NCI-H82 (cell line): Measurements from ENCODE around the gene RASGRP1.
A peak's percentile ranks its signal among the peaks of the same experiment; 100 is the strongest.
"Not testable (repeated sequence)": the region's sequence is repeated elsewhere in the genome, so short reads cannot be mapped to it uniquely, and the experiment has no call there.

Experiments
- DNase-seq: peaks from one replicate; lab custom pipeline; 2025; lab: John Stamatoyannopoulos, UW

The RASGRP1 gene

DNA sequence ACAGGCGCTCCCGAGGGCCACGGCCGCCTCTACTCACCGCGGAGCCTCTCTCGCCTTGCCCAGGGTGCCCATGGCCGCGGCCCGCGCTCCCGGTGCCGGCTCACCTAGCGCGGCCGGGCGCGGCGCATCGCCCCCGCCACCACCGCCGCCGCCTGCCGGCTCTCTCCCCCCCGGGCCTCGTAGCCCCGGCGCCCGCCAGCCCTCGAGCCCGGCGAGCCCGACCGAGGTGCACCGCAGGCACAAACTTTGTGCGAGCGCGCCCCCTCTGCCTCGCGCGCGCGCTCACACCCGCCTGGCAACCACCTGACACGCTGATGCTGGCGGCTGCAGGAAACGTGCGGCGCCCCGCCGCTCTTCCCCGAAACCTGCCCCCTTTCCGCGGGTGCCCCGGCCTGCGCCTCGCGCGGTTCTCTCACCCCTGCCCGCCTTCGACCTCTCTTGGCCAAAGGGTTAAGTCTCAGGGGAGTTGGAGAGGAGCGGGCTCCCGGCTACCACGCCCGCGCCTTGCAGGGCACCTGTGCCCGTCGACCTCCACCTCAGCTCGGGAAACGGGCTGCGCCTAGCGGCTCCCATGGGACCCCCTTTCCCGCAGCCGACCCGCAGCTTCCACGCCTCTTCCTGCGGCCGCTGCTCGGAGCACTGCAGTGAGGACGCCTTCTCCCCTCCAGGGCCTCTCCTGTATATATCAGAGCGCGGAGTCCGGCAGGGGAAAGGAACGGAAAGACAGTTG lies at the start of gene RASGRP1:
Gene RASGRP1 (minus strand): TSS at position 258 of the 730 bp plus-strand sequence. CDS start 186 bp downstream, at position 72.
- DNase-seq, result peak; percentile 41

DNA sequence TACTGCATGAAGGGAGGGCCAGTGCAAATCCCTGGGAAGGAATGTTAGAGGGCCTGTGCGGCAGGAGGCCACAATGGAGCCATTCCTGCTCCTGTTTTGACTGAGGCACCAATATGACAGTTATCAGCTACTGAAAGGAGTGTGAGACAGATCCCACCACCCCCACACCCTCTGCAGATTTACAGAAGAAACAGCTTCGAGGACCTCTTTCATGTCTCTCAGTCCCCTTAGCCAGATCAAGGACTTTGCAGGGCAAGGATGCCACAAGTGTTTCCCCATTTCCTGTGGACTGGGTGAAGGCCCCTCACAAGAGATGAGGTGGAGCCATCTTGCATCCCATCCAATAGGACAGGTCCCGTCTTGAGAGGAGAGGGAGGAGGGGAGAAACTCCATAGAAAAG lies 48.5 kb upstream of the RASGRP1 start:
- no peak for DNase-seq

DNA sequence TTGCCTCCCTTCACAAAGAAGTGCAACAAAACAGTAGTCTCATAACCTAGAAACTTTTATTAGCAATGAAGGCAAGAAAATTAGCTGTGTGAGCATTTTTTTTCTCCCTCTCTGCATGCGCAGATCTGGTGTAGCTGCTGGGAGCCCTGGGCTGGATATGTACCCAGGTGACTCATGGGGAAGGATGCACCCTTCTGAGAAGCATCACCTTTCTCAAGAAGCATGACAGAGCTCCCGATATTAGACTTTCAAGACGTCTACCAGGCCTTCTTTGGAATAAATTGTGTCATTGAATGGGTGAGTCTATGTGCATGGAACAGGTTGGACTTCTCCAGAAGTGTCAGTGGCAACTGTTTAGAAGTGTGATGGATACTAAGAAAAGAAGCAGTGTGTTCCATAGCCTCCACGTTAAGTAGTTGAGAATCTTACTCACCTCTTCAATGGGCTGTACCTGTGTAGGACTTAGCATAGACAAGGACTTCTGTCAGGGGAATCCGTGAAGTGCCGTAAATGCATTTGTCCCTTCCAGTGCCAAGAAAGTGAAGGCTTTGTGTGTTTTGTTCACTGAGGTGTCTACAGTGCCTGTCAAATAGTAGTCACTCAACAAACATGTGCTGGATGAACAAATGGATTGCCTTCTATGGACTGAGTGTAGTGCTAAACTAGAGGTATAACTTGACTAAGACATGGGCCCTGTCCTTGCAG lies 47.7 kb upstream of the RASGRP1 start:
- DNase-seq, result no peak

DNA sequence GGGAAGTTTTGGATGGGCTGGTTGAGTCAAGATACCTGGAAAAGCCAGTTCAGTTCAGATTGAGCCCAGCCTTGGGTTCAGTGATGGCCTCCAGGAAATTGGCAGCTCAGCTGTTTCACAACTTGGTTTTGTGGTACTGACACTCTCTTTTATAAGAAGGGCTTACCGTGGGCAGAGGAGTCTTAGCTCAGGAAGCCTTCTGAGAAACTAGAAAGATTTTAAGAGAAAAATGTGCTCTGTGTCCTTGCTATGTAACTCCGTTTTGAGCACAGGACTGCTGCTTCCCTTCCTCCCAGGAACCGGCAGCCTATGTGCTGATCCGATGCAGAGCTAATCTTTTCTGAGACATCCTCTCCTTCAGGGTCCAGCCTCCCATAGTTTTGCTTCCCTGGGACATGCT lies 46.6 kb upstream of the RASGRP1 start:
- DNase-seq, result no peak

DNA sequence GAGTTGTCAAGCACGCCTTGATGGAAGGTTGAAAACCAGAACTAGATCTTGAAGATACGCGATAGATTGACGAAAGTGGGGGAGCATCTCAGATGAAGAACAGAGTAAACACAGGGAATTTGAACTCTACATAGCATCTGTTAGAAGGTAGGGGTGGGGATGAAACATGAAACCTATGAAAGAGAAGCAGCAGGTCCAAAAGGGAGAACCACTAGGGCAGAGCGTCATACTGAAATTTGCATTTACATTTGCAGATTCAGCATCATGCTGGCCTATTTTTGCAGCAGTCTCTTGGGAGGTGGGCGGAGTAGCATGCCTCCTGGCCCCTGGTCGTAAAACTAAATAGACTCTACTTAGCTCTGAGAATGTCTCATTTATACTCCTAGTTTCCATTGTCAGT lies 46.1 kb upstream of the RASGRP1 start:
- no peak for DNase-seq

DNA sequence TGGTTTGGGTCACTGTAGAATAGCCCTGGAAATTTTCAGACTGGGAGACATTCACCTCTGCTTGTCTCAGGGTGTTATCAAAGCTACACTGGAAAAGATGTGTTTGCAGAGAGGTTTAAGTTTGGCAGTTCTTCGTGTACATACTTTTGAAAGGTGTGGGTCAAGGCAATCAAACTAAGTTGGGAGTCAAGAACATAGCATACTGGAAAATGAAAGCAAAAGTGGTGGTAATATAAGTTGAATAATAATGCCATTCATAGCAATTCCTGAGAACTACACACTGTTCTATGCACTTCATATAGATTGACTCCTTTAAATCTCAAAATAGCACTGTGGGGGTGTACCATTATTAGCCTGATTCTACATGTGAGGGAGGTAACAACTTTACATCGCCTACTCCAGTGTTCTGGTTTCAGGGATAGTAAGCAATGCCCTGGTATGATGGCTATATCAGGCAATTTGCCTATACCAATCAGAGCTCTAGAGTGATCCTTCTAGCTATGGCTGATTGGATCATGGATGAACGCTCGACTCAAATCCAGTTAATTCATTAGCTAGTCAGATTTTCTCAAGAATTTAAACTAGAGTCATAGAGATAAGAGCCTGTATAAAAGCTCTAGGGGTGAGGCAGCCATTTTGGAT lies 44.6 kb upstream of the RASGRP1 start:
- DNase-seq, result peak; percentile 23

DNA sequence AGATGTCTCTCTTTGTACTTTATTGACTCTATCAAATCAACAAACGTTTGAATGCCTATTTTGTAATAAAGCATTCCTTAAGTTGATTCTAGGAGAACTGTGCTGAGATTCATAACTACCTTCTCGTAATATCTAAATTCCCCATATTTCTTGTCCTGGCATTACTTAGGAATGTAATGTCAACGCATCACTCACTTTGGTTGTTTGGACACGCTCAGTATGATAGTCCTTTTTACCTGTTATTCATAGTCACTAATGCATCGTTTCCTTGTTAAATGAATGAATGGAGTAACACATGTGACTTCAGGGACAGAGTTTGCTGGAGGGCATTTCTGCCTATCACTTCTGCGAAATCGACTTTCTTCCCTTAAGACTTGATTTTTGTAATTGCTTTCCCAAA lies 44.1 kb upstream of the RASGRP1 start:
- no peak for DNase-seq

DNA sequence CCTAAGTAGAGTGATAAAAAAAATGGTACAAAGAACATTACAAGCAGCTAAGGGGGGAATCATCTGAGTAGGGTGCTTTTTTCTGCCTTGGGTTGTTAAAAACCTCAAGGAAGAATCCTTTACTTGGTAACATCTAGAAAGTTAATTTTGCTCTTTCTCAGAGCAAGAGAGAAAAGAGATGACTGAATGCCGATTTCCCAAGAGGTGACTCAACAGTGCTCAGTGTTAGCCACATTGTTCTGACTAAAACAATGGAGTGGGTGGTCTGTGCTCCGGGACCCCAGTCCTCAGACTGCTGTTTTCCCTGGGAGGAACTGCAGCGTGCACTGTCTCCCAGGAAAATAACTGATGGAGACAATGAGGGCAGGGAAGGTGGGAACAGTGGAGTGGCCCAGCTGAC lies 41.1 kb upstream of the RASGRP1 start:
- DNase-seq, result no peak

DNA sequence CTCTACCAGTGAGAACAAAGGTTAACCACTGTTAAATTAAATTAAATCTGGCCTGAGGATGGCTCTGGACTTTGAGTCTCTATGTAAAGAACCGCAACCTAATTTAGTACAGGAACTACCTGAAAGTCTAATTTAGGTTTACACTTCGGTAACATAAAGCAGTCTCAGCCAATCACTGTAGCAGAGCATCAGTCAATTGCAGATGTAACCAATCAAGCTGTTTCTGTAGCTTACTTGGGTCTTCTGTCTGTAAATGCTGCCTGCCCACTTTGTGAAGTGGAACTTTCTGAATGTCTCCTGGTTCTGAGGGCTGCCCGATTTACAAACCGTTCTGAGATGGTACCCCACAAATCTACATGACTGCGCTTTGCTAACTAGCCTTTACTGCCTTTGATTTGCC lies 39.1 kb upstream of the RASGRP1 start:
- DNase-seq, result no peak

DNA sequence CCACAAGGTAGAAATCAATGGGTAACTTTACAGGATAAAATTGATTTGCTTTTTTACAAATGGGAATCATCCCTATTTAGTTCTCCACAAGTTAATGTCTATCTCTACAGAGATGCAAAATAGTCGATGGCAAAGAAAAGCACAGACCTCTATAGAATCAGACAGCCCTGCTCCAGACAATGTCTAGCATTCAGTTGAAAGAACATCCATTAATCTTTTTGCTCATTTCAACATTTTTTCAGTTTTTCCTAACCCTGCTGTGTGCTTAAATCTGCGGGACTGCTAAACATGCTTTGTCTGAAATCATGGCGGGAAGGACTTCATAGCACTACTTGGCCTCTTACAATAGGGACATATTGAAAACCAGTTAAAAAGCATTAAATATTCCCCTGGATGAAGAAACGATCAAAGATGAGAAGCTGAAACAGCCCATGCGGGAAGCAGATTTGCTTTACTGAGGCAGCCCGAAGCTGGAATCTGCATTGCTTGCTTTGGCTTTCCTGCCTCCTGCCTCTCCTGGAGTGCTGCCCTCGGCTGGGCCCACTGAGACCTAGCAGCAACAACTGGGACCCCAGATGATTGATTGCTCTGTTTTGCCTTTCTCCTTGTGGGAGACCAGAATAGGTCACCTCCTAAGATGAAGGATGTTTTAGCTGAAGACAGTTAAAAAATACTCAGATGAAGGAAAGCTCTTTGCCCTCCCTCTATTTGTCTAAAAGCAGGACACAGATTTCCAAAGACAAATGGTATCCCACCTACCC lies 38.5 kb upstream of the RASGRP1 start:
- peak; percentile 2 for DNase-seq

DNA sequence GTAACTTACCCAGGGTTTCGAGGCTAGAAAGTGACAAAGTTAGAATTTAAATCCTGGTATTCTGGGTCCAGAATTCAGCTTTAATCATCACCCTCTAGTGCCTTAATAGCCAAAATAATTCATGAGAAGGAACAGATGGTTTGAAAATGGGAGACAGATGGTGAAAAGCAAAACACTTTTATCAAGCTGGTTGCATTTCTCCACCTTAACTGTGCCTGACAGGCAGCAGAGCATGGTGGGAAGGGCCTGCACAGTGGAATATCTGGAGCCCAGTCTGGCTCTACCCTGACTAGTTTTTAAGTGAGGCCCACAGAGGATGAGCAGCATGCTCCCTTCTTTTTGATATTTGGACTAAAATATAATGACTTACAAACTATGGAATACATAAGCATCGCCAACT lies 35.6 kb upstream of the RASGRP1 start:
- peak; percentile 56 for DNase-seq

DNA sequence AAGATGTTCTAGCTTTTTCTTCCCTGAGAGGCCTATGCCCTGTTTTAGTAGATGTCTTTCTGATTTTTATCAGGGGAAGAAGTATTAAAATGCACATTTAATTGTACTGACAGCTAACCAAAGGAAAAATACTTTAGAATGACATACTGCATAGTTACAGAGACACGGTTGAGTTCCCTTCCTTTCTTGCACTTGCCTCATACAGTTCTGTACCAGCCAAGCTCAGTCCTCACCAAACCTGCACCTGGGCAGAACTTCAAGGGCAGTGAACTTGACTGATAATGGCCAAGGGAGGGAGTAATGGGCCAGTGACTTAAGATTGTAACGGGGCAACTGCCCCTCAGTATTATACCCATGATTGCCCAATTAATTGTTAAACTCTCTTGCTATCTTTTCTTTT lies 34.1 kb upstream of the RASGRP1 start:
- DNase-seq, result no peak

DNA sequence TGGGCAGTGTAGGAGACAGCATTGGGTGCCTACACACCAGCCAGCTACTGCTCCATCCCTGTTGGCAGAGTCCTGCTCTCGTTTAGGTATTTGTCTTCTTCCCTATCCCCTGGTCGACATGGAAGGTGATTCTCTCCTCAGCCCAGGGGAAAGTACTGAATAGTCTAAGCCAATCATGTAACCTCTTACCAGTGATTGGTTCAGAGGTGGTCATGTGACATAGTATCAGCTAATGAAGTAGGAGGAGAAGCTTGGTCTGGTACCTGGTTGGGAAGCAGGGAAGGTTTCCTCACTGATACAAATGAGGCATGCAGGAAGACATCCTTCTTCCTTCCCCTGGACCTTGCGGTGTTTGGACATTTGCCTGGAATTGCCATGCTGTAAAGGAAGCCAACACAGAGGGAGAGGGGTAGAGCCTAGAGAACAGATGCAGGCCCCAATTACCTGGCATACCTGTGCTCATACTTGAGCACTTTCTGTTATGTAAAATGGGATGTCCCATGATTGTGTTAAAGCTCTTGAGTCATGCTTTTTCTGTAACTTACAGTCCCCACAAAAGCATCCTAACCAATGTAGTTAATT lies 32.7 kb upstream of the RASGRP1 start:
- DNase-seq, result no peak

DNA sequence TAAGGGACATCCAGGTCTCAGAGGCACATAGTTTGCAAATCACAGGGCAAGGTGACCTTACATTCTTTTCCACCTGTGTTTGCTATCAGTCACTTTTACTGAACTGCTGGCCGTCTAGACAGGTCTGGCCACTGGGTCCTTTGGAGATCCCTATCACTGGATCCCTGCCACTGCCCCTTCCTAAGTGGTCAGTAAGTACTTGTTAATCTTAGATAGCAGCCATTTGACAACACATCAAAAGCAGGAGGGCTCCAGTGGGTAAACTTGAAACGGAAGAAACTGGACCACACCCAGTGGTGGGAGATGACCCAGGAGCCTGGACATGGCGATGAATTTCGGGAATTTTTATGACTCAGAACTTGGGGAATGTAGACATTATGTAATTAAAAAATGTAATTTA lies 28.9 kb upstream of the RASGRP1 start:
- DNase-seq, result no peak

DNA sequence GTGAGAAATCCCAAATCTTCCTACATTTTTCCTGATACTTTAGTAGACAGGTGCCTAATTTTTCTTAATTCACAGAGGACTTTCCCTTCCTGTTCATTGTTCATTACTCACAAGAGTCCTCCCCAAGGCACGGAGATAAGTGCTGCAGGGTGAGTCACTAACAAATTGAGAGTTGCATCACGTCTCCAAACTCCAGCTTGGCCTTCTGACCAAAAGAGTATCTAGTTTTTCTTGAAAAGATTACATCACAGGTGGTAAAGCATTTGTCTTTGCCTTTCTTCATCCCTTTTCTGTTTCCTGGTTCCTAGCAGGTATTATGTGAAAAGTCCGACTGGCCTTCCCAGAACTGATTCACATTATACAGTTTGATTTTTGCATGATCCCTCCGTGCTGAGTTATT lies 24.9 kb upstream of the RASGRP1 start:
- no peak for DNase-seq

DNA sequence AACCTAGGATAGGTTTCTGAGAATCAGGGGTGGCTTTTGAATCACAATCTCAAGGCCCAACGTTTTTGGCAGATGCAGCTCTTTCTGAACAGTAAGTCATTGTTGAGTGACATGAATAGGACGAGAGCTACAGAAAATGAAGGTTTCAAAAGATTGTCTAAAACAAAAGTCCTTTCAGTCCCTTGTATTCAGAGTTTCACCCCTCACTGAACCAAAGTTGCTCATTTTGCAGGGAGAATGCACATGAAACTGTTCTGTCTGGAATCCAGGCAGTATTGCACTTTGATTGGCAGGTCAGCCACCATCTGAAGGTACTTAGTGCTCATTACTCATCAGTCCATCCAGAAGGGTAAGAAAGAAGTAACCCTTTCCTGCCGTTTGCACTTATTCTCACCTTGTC lies 24.1 kb upstream of the RASGRP1 start:
- no peak for DNase-seq

DNA sequence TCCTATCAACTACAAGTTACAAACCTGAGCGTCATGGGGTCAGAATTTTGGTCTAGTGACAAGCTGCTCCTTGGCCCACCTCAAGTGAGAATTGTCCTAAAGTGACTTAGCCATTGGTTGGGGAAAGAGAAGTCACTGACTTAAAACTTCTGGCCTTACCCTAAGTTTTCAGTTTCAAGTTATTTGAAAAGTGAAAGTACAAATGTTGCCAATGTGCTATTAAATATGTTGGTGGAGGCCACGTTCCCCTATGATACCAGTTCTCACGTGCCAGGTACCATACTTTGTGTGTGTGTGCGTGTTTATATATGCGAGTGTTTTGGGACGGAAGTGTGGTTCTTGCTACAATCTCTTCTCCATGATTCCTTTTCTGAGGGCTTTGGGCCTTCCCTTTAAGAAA lies 22.6 kb upstream of the RASGRP1 start:
- no peak for DNase-seq

DNA sequence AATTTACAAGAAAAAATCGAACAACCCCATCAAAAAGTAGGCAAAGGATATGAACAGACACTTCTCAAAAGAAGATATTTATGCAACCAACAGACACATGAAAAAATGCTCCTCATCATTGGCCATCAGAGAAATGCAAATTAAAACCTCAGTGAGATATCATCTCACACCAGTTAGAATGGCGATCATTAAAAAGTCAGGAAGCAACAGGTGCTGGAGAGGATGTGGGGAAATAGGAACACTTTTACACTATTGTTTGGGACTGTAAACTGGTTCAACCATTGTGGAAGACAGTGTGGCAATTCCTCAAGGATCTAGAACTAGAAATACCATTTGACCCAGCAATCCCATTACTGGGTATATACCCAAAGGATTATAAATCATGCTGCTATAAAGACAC lies 21.4 kb upstream of the RASGRP1 start:
- DNase-seq, result not testable (repeated sequence)

DNA sequence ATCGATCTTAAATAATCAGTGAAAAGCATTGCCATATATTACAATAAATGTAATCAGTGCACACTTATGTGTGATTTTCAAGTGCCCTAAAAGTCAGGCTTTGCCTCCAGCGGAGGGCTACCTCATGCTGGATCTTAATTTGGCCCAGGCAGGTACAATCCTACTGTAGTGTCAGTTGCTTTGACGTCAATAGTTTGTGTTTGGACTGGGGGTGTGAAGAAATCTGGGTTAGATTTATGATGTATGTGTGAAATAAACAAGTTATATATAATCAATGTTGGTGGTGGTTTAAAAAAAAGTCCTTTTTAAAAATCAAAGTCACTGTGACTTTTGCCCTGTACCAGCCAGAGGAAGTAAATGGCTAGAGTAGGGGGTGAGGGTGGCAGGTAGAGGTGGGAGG lies 14.0 kb upstream of the RASGRP1 start:
- no peak for DNase-seq

DNA sequence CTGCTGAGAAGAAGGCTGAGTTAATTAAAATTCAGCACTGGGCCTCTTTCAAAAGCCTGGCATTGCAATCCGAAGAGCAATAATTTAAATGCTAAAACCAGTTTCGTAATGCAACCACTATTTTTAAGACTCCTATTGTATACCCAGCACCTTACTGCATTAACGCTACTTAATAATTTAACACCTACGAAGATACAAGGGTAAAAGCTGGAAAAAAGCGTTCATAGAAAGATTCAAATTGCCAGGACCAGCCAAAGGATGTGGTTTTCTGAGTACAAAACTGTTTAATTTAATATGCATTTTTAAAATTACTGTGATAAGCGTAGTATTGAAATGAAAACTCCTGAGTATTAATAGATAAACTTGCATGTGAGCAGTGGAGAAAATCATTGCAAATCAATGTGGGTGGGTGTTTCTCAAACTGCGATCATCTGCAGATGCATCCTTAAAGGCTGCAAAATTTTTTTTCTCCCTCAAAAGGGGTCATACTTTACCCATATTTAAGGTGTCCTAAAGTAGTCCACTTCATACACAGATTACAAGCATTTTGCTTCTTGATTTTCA lies 12.9 kb upstream of the RASGRP1 start:
- no peak for DNase-seq

DNA sequence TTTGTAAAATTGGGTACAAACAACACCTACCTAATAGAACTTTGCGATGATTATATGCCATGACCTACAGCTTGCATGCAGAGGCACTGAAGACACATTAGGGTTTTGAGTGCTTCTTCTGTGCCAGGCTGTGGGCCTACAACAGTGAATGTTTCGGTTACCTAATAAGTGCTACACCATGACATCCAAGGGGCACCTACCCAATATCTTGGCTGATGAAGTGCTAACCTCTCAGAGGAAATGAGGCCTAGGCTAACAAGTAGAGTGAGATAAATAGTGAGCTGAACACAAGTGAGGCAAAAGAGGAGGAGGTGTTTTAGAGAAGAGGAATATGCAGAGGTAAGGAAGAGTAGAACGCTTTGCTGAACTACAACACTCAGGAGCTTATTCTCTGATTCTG lies 12.2 kb upstream of the RASGRP1 start:
- DNase-seq, result no peak

DNA sequence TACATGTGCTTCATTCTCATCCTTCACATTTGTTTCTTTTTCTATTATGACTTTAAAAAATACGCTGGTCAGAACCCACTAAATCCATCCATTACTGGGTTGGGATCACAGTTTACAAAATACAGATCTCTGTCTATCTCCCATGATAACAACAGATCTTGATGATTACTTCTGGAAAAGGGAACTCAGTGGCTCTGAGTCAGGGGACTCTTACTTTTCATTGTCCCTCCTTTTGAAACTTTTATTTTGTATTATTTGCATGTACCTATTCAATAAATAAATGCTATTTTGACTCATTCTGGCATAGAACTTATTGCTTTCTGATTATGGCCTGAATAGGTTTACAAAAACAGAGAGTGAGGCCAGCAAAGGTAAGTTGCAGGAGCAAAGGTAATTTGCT lies 11.6 kb upstream of the RASGRP1 start:
- no peak for DNase-seq
